GM12874 (cell line): ENCODE measurements around the gene RHBDF2.

ENCODE experiments used
- CTCF ChIP-seq: IDR thresholded peaks from 2 replicates; pipeline ENCODE4 v1.5.1; 2011; ENCODE audit warnings: low read depth, mild to moderate bottlenecking, control low read depth, low read length, moderate library complexity; ENCODE audit not compliant: insufficient read depth

RHBDF2 gene

GRCh38 chr17:76523084-76524037 lies 22.1 kb upstream of the RHBDF2 start:
- TF ChIP-seq CTCF = peak; percentile 100

GRCh38 chr17:76521262-76521661 lies 20.0 kb upstream of the RHBDF2 start:
- TF ChIP-seq CTCF = no peak

- TF ChIP-seq CTCF = no peak
These were observed 18.1 kb upstream of the RHBDF2 start for GRCh38 chr17:76519048-76519966.

- no peak for TF ChIP-seq CTCF
These were observed 16.4 kb upstream of the RHBDF2 start for GRCh38 chr17:76517638-76518038.

GRCh38 chr17:76515274-76515949 lies 14.2 kb upstream of the RHBDF2 start:
- TF ChIP-seq CTCF = no peak

- no peak for TF ChIP-seq CTCF
These were observed 12.1 kb upstream of the RHBDF2 start for GRCh38 chr17:76513306-76513692.
